Thyroid gland (tissue), 4 donors: ENCODE measurements around the gene VPS13C. TPM values are rescaled to one million over a fixed set of nuclear protein-coding genes. Genes with fewer than 3 reads are reported as not detected.

Experiments
- DNase-seq, 2 donors: peaks; one replicate each; pipeline ENCODE4 v3.0.0-alpha.2; 2019
- H3K27ac ChIP-seq, 3 donors: fragments of 200-600 bp; sonication (generic); 1 replicate in 2 of 3; 2 replicates in 1 of 3; pipeline ENCODE4 v1.5.1; 2016 to 2019; ENCODE audit warnings: mild to moderate bottlenecking in 1 of 3, moderate library complexity in 1 of 3
- H3K27me3 ChIP-seq: fragments of 200-600 bp; sonication (generic); one replicate; pipeline ENCODE4 v1.5.1; 2019
- H3K36me3 ChIP-seq, 2 donors: fragments of 200-600 bp; sonication (generic); one replicate each; pipeline ENCODE4 v1.5.1; 2016 to 2019
- H3K4me1 ChIP-seq, 2 donors: fragments of 200-600 bp; sonication (generic); one replicate each; pipeline ENCODE4 v1.5.1; 2017 to 2019
- H3K4me3 ChIP-seq, 3 donors: fragments of 200-600 bp; sonication (generic); replicated peaks in 1 of 3; 1 replicate in 2 of 3; 2 replicates in 1 of 3; pipeline ENCODE4 v1.5.1; 2016; ENCODE audit warnings: mild to moderate bottlenecking in 1 of 3
- H3K9me3 ChIP-seq: fragments of 200-600 bp; sonication (generic); one replicate; pipeline ENCODE4 v1.5.1; 2017
- POLR2A ChIP-seq, 2 donors: fragments of 450-650 bp; IDR thresholded peaks; one replicate each; pipeline ENCODE4 v1.6.1; 2017; ENCODE audit warnings: antibody characterized with exemption in 2 of 2, mild to moderate bottlenecking in 2 of 2, moderate library complexity in 1 of 2
- WGBS, 2 donors: methylation state at CpG; one replicate each; pipeline ENCODE4 v1.1.5; 2017; 5-methylcytosine and 5-hydroxymethylcytosine counted together
- intact Hi-C: fragments of 100-400 bp; cut with DNase I; formaldehyde crosslinking; loops from one replicate; pipeline ENCODE4 v1.15.1; 2023
- total RNA-seq, 4 donors: library from RNA; depleted of rRNA; stranded (reverse); fragments of >200 nt; gene quantifications; one replicate each; pipeline ENCODE4 v1.2.3, GENCODE V29; 2016
- TF ChIP-seq, protein P1 (sequence below), 6 experiments: fragments of 200-600 bp in 3 of 6; fragments of 450-650 bp in 3 of 6; sonication (generic) in 3 of 6; IDR thresholded peaks; one replicate each; pipeline ENCODE4 v1.5.1; 2016 to 2019; ENCODE audit warnings: antibody characterized with exemption in 6 of 6, mild to moderate bottlenecking in 2 of 6, inconsistent platforms in 1 of 6, moderate library complexity in 1 of 6

VPS13C gene
- total RNA-seq, 4 donors from 2014 or later: 99.4 to 159 (median 119) TPM

DNA sequence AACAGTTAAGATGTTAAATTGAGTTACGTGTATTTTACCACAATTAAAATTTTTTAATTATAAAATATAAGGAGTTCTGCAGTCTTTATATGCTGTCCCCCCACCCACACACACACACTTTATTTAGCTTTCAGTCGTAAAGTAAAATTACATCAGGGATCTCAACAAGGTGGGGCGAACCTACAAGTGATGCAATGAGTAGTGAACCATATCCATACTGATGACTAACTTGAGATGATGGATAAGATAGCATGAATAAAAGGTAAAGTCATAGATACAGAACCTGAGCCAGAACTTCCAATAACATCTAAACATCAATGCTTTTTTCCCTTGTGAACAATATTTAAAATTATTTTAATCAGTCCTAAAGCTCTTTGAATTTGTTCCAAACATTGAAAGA is 77.2 kb downstream of the VPS13C start:
- Histone ChIP-seq H3K27ac (no peak overlapping the region), H3K4me1 (no peaks in the 10 kb centered on the region), H3K4me3 (no peak overlapping the region), H3K27me3 (no peaks in the 10 kb centered on the region), H3K9me3 (no peaks in the 10 kb centered on the region), H3K36me3 (peaks cover 0 to 10% of the 10 kb centered on the region in 2 donors)
- no peak for DNase-seq
- TF ChIP-seq, protein P1, sequence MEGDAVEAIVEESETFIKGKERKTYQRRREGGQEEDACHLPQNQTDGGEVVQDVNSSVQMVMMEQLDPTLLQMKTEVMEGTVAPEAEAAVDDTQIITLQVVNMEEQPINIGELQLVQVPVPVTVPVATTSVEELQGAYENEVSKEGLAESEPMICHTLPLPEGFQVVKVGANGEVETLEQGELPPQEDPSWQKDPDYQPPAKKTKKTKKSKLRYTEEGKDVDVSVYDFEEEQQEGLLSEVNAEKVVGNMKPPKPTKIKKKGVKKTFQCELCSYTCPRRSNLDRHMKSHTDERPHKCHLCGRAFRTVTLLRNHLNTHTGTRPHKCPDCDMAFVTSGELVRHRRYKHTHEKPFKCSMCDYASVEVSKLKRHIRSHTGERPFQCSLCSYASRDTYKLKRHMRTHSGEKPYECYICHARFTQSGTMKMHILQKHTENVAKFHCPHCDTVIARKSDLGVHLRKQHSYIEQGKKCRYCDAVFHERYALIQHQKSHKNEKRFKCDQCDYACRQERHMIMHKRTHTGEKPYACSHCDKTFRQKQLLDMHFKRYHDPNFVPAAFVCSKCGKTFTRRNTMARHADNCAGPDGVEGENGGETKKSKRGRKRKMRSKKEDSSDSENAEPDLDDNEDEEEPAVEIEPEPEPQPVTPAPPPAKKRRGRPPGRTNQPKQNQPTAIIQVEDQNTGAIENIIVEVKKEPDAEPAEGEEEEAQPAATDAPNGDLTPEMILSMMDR (IDR thresholded peaks at IDR 0.05): no peak
- no peak for TF ChIP-seq POLR2A (IDR thresholded peaks at IDR 0.05)
- 89 to 90% methylated on average over 3 of the region's 3 CpGs for WGBS, 2 donors
- intact Hi-C loops: no loop called here

DNA sequence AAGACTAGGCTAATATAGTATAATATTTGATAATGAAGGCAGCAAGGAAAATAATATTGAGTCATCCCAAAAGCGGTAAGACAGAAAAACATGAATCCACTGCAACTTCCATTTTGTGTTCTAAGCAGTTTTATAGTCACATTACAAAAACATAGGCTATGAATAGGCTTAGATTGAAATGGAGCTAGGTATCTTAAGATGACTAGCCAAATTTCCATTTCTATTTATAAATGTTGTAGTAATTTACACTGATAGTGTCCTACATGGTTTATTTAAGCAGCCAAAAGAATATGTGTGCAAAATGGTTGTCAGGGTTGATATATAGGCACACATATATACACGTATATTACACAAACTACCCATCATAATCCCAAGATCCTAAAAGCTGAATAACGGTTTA is 82.0 kb downstream of the VPS13C start:
- DNase-seq: no peak
- intact Hi-C loops: no loop called here
- peaks cover 0 to 10% of the 10 kb centered on the region in 2 donors for H3K36me3 ChIP-seq
- TF ChIP-seq POLR2A (IDR thresholded peaks at IDR 0.05): no peak
- TF ChIP-seq, protein P1 (IDR thresholded peaks at IDR 0.05): no peak
- no peak overlapping the region for H3K27ac ChIP-seq
- H3K4me1 ChIP-seq: no peaks in the 10 kb centered on the region
- H3K9me3 ChIP-seq: no peaks in the 10 kb centered on the region
- H3K27me3 ChIP-seq: no peaks in the 10 kb centered on the region
- H3K4me3 ChIP-seq: no peak overlapping the region
- WGBS, 2 donors: 66 to 75% methylated on average over 3 of the region's 3 CpGs

DNA sequence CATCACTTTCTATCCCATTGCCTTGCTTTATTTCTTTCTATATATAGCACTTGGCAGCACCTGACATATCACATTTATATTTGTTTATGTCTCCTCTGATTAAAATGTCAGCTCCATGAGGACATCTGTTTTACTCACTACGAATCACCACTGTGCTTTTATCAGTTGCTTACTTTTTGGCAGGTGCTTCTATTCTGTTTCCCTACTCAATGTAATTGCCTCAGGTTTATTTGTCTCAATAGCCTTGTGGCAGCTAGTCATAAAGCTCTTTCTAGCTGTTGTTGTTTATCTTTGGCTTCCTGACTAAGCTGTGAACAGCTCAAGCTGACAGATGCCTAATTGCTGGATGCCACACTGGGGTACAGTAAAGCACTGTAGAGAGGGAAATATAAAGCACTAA is 85.5 kb downstream of the VPS13C start:
- no peak overlapping the region for H3K27ac ChIP-seq
- H3K4me3 ChIP-seq: no peak overlapping the region
- no peaks in the 10 kb centered on the region for H3K4me1 ChIP-seq
- intact Hi-C loops: no loop called here
- WGBS, 2 donors: 81 to 83% methylated on average over 1 of the region's 1 CpG
- H3K27me3 ChIP-seq: no peaks in the 10 kb centered on the region
- H3K36me3 ChIP-seq: peaks cover 0 to 21% of the 10 kb centered on the region in 2 donors
- no peak for TF ChIP-seq POLR2A (IDR thresholded peaks at IDR 0.05)
- TF ChIP-seq, protein P1 (IDR thresholded peaks at IDR 0.05): no peak
- H3K9me3 ChIP-seq: no peaks in the 10 kb centered on the region
- DNase-seq: no peak

DNA sequence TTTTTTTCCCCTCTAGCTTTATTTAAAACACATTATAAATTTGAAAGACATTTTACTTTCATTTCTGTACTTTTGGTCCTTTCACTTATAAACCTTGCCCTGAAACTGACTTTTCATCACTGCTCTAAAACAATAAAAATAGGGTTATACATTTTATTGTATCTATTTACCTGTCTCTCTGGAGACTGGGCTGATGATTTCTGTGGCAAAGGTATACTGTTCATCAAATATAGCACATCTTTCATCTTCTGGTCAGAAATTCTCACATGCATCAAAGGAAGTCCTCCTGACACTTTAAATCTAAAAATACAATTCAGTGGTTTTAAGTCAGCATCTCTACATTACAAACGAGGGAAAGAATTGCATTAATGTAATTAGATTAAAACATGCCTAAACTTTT is 86.1 kb downstream of the VPS13C start:
- Histone ChIP-seq H3K36me3 (peaks cover 0 to 20% of the 10 kb centered on the region in 2 donors), H3K27me3 (no peaks in the 10 kb centered on the region), H3K4me3 (no peak overlapping the region), H3K9me3 (no peaks in the 10 kb centered on the region), H3K27ac (no peak overlapping the region), H3K4me1 (no peaks in the 10 kb centered on the region)
- intact Hi-C loops: no loop called here
- WGBS, 2 donors: 70 to 81% methylated on average over 1 of the region's 1 CpG
- TF ChIP-seq POLR2A (IDR thresholded peaks at IDR 0.05): no peak
- TF ChIP-seq, protein P1 (IDR thresholded peaks at IDR 0.05): no peak
- no peak for DNase-seq

DNA sequence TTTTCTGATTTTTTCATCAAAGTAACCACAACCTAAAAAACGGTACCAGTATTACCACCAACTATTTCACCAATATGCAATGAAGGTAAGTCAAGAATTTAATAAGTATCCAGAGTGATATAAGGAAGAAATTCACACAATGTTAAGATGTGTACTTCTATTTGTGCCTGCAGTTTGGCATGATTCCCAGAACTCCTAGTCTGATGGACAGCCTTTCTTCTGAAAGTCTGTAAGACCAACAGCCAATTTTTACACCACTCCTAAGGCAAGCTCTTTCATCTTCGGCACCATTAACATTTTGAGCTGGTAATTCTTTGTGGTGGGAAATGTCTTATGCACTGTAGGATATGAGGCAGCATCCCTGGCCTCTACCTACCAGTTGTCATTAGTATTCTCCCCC is 108.3 kb downstream of the VPS13C start:
- TF ChIP-seq, protein P1 (IDR thresholded peaks at IDR 0.05): no peak
- no peak for TF ChIP-seq POLR2A (IDR thresholded peaks at IDR 0.05)
- DNase-seq: peak; percentile 8 to 9
- H3K36me3 ChIP-seq: peaks cover 4 to 6% of the 10 kb centered on the region in 2 donors

More for the DNA sequence above, 108.3 kb downstream of the VPS13C start:
- H3K27ac ChIP-seq: no peak overlapping the region
- H3K27me3 ChIP-seq: no peaks in the 10 kb centered on the region
- no peaks in the 10 kb centered on the region for H3K9me3 ChIP-seq
- intact Hi-C loops: no loop called here
- WGBS, 2 donors: 84 to 89% methylated on average over 2 of the region's 2 CpGs
- H3K4me3 ChIP-seq: no peak overlapping the region
- no peaks in the 10 kb centered on the region for H3K4me1 ChIP-seq
